Globus pallidus (tissue), 1 donor: Measurements from ENCODE around the gene COL8A1.
A peak's percentile ranks its signal among the peaks of the same experiment; 100 is the strongest.
"Not testable (repeated sequence)": the region's sequence is repeated elsewhere in the genome, so short reads cannot be mapped to it uniquely, and the experiment has no call there.

Source experiments
- DNase-seq: peaks from one replicate; pipeline ENCODE4 v3.0.0-alpha.2; 2015; ENCODE audit warnings: low spot score

COL8A1 gene

GRCh38 chr3:99805160-99805559, 166.8 kb downstream of the COL8A1 start:
- no peak for DNase-seq

GRCh38 chr3:99808163-99808794, 169.9 kb downstream of the COL8A1 start:
- DNase-seq = peak; percentile 34

GRCh38 chr3:99809565-99809964, 171.2 kb downstream of the COL8A1 start:
- no peak for DNase-seq

GRCh38 chr3:99810403-99810802, 172.0 kb downstream of the COL8A1 start:
- no peak for DNase-seq

GRCh38 chr3:99817047-99817436, 178.6 kb downstream of the COL8A1 start:
- DNase-seq = no peak

- DNase-seq = peak; percentile 85
Observed at GRCh38 chr3:99817437-99818240, 179.2 kb downstream of the COL8A1 start, which contains the start of gene CMSS1. Gene CMSS1, plus strand, starts transcription at chr3:99817862.

GRCh38 chr3:99818818-99819217, 180.4 kb downstream of the COL8A1 start:
- DNase-seq = no peak

GRCh38 chr3:99823723-99824711, 185.6 kb downstream of the COL8A1 start:
- no peak for DNase-seq

GRCh38 chr3:99825004-99825640, 186.7 kb downstream of the COL8A1 start:
- no peak for DNase-seq

- DNase-seq = no peak
Observed at GRCh38 chr3:99829844-99830243, 191.4 kb downstream of the COL8A1 start.

- no peak for DNase-seq
Observed at GRCh38 chr3:99833617-99834205, 195.3 kb downstream of the COL8A1 start.

- no peak for DNase-seq
Observed at GRCh38 chr3:99834211-99834957, 196.0 kb downstream of the COL8A1 start.

- DNase-seq = no peak
Observed at GRCh38 chr3:99836681-99837080, 198.3 kb downstream of the COL8A1 start.

- DNase-seq = no peak
Observed at GRCh38 chr3:99837715-99838114, 199.3 kb downstream of the COL8A1 start.

GRCh38 chr3:99838755-99839154, 200.4 kb downstream of the COL8A1 start:
- no peak for DNase-seq

GRCh38 chr3:99839613-99840012, 201.2 kb downstream of the COL8A1 start:
- no peak for DNase-seq

GRCh38 chr3:99841949-99842348, 203.6 kb downstream of the COL8A1 start:
- not testable (repeated sequence) for DNase-seq

- DNase-seq = peak; percentile 49
Observed at GRCh38 chr3:99842826-99843589, 204.6 kb downstream of the COL8A1 start.

GRCh38 chr3:99843590-99844258, 205.3 kb downstream of the COL8A1 start:
- DNase-seq = no peak
